HepG2 (cell line): Measurements from ENCODE around the gene LCA5. TPM values are rescaled to one million over a fixed set of nuclear protein-coding genes. Genes with fewer than 3 reads are reported as not detected.

Experiments
- CREM ChIP-seq, 2 experiments: sonication (generic) in 1 of 2; formaldehyde crosslinking in 1 of 2; IDR thresholded peaks; 2 replicates each; pipeline versions ENCODE4 v1.4.0 to v1.6.1; 2016 to 2020; ENCODE audit warnings: antibody characterized with exemption in 1 of 2, mild to moderate bottlenecking in 1 of 2, missing genetic modification reagents in 1 of 2
- HDAC2 ChIP-seq: sonication (generic); formaldehyde crosslinking; IDR thresholded peaks from 2 replicates; pipeline ENCODE4 v1.4.0; 2020; ENCODE audit warnings: missing genetic modification reagents
- HOXA3 ChIP-seq: sonication (generic); formaldehyde crosslinking; IDR thresholded peaks from 2 replicates; pipeline ENCODE4 v1.5.0; 2020; ENCODE audit warnings: missing genetic modification reagents
- JDP2 ChIP-seq: sonication (generic); formaldehyde crosslinking; IDR thresholded peaks from 2 replicates; pipeline ENCODE4 v1.8.1; 2022; ENCODE audit warnings: missing genetic modification reagents, borderline replicate concordance
- KMT2B ChIP-seq: IDR thresholded peaks from 2 replicates; pipeline ENCODE4 v1.6.1; 2016; ENCODE audit warnings: missing genetic modification reagents, missing compliant biosample characterization
- MED13 ChIP-seq: sonication (generic); formaldehyde crosslinking; IDR thresholded peaks from 2 replicates; pipeline ENCODE4 v1.5.0; 2020; ENCODE audit warnings: missing genetic modification reagents
- NCOA2 ChIP-seq: sonication (generic); formaldehyde crosslinking; IDR thresholded peaks from 2 replicates; pipeline ENCODE4 v1.8.0; 2022; ENCODE audit warnings: inconsistent platforms
- NFKB2 ChIP-seq: sonication (generic); formaldehyde crosslinking; IDR thresholded peaks from 2 replicates; pipeline ENCODE4 v1.4.0; 2020; ENCODE audit warnings: missing genetic modification reagents, borderline replicate concordance
- PCBP2 ChIP-seq: fragments of 200-400 bp; formaldehyde crosslinking; optimal IDR thresholded peaks from 2 replicates; pipeline ENCODE3; 2018; ENCODE audit warnings: low read length, low read depth; ENCODE audit not compliant: poor library complexity, severe bottlenecking
- RXRB ChIP-seq: IDR thresholded peaks from 2 replicates; pipeline ENCODE4 v1.6.1; 2016; ENCODE audit warnings: borderline replicate concordance, missing genetic modification reagents, missing compliant biosample characterization
- ZFP36L1 ChIP-seq: sonication (generic); formaldehyde crosslinking; IDR thresholded peaks from 2 replicates; pipeline ENCODE4 v1.8.0; 2022; ENCODE audit warnings: mild to moderate bottlenecking, missing genetic modification reagents, moderate library complexity
- ZNF101 ChIP-seq: sonication (generic); formaldehyde crosslinking; IDR thresholded peaks from 2 replicates; pipeline ENCODE4 v1.4.0; 2020; ENCODE audit warnings: mild to moderate bottlenecking, low read depth, missing genetic modification reagents, borderline replicate concordance
- ZNF121 ChIP-seq: sonication (generic); formaldehyde crosslinking; IDR thresholded peaks from 2 replicates; pipeline ENCODE4 v1.5.0; 2020; ENCODE audit warnings: mild to moderate bottlenecking, missing genetic modification reagents
- ZNF256 ChIP-seq: sonication (generic); formaldehyde crosslinking; conservative IDR thresholded peaks from 2 replicates; pipeline ENCODE4 v1.4.0; 2020; ENCODE audit warnings: missing genetic modification reagents
- ZNF550 ChIP-seq: sonication (generic); formaldehyde crosslinking; IDR thresholded peaks from 2 replicates; pipeline ENCODE4 v1.4.0; 2020; ENCODE audit warnings: mild to moderate bottlenecking, missing genetic modification reagents, borderline replicate concordance
- polyA plus RNA-seq, 8 experiments: library from polyadenylated mRNA; depleted of rRNA in 3 of 8; stranded (reverse) in 7 of 8; unstranded in 1 of 8; fragments of >200 nt; fragmentation: Illumina TruSeq in 4 of 8; extraction: Trizol in 4 of 8; gene quantifications; 2 replicates each; pipeline versions ENCODE4 v1.2.1 to v1.2.3, GENCODE V29; 2011 to 2016; ENCODE audit warnings: low read depth in 4 of 8, missing spikeins in 1 of 8, mixed read lengths in 1 of 8; ENCODE audit not compliant: insufficient read depth in 1 of 8
- total RNA-seq, 5 experiments: library from RNA; depleted of rRNA; stranded (reverse); fragments of >200 nt; fragmentation: Illumina TruSeq; extraction: Trizol; gene quantifications; 2 replicates each; pipeline ENCODE4 v1.2.3, GENCODE V29; 2016; ENCODE audit warnings: low read depth in 1 of 5
- TF ChIP-seq, protein P1 (sequence below): sonication (generic); formaldehyde crosslinking; IDR thresholded peaks from 2 replicates; pipeline ENCODE4 v1.4.0; 2020; ENCODE audit warnings: missing genetic modification reagents, borderline replicate concordance
- TF ChIP-seq, protein P2 (sequence below): sonication (generic); formaldehyde crosslinking; IDR thresholded peaks from 2 replicates; pipeline ENCODE4 v1.8.0; 2023; ENCODE audit warnings: mild to moderate bottlenecking, missing genetic modification reagents
- TF ChIP-seq, protein P3 (sequence below): sonication (generic); formaldehyde crosslinking; IDR thresholded peaks from 2 replicates; pipeline ENCODE4 v1.8.0; 2022; ENCODE audit warnings: mild to moderate bottlenecking, missing genetic modification reagents
- TF ChIP-seq, protein P4 (sequence below): sonication (generic); formaldehyde crosslinking; IDR thresholded peaks from 2 replicates; pipeline ENCODE4 v1.5.1; 2020; ENCODE audit warnings: missing genetic modification reagents, mild to moderate bottlenecking, borderline replicate concordance
- TF ChIP-seq, protein P5 (sequence below): sonication (generic); formaldehyde crosslinking; IDR thresholded peaks from 2 replicates; pipeline ENCODE4 v1.4.0; 2020; ENCODE audit warnings: missing genetic modification reagents, borderline replicate concordance

LCA5 gene
- total and polyA plus RNA-seq, 2 of the 13 experiments (the other 11 are each of a cell fraction or from before 2014, with no cell fraction given) = 0.84 to 4.6 TPM

DNA sequence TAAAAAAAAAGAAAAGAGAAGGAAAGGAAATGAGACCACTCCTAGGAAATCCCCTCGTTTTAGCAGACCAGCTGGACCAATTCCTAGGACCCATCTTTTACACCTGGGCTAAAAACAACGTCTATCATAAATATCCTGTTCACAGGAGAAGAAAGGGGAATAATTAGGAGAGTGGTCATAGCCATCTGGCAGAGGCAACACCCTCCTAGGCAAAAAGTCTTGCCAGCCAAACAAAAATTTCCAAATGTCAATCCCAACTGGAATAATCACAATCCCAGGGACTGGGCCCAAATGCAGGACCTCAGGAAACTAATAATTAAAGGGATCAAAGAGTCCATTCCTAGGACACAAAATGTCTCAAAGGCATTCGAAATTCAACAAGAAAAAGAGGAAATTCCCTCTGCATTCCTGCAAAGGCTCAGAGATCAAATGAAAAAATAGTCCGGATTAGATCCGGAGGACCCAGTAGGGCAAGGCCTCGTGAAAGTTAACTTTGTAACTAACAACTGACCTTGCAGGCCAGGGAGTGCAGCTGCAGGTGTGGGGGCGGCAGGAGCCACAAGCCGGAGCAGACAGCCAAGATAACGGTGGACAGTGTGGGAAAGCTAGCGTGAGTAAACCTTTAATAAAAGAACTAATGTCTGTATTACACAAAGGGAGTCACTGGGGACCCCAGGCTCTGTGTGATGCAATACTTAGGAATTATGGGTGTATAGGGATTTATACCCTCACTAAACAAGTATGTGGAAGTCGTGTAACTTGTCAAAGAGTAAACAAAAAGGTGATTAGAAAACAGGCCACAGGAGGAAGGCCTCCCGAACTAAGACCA is 11.7 kb downstream of the LCA5 start (continued):
- TF ChIP-seq, protein P1, sequence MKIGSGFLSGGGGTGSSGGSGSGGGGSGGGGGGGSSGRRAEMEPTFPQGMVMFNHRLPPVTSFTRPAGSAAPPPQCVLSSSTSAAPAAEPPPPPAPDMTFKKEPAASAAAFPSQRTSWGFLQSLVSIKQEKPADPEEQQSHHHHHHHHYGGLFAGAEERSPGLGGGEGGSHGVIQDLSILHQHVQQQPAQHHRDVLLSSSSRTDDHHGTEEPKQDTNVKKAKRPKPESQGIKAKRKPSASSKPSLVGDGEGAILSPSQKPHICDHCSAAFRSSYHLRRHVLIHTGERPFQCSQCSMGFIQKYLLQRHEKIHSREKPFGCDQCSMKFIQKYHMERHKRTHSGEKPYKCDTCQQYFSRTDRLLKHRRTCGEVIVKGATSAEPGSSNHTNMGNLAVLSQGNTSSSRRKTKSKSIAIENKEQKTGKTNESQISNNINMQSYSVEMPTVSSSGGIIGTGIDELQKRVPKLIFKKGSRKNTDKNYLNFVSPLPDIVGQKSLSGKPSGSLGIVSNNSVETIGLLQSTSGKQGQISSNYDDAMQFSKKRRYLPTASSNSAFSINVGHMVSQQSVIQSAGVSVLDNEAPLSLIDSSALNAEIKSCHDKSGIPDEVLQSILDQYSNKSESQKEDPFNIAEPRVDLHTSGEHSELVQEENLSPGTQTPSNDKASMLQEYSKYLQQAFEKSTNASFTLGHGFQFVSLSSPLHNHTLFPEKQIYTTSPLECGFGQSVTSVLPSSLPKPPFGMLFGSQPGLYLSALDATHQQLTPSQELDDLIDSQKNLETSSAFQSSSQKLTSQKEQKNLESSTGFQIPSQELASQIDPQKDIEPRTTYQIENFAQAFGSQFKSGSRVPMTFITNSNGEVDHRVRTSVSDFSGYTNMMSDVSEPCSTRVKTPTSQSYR (CRISPR knock-in tag) = peak; percentile 63; the same call in 1 of the 2 replicates
- no peak for TF ChIP-seq ZNF101 (CRISPR knock-in tag)
- peak; percentile 77 for TF ChIP-seq NCOA2 (CRISPR knock-in tag)
- peak; percentile 8; the same call in 1 of the 2 replicates for TF ChIP-seq HOXA3 (CRISPR knock-in tag)
- no peak; the same call in 1 of the 2 replicates for TF ChIP-seq ZFP36L1 (CRISPR knock-in tag)
- TF ChIP-seq MED13 (CRISPR knock-in tag) = no peak
- TF ChIP-seq KMT2B (CRISPR knock-in tag) = peak; percentile 74
- TF ChIP-seq, protein P2, sequence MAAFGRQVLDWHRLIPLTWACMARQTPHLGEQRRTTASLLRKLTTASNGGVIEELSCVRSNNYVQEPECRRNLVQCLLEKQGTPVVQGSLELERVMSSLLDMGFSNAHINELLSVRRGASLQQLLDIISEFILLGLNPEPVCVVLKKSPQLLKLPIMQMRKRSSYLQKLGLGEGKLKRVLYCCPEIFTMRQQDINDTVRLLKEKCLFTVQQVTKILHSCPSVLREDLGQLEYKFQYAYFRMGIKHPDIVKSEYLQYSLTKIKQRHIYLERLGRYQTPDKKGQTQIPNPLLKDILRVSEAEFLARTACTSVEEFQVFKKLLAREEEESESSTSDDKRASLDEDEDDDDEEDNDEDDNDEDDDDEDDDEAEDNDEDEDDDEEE (CRISPR knock-in tag) = no peak
- no peak for TF ChIP-seq NFKB2 (CRISPR knock-in tag)
- 0 out of 2 replicates have a peak, but pooled peaks have one; percentile 11 for TF ChIP-seq ZNF121 (CRISPR knock-in tag)
- peak; percentile 74 for TF ChIP-seq HDAC2 (CRISPR knock-in tag)
- no peak for TF ChIP-seq ZNF256 (CRISPR knock-in tag)
- TF ChIP-seq ZNF550 = no peak
- no peak for TF ChIP-seq PCBP2
- TF ChIP-seq, protein P3, sequence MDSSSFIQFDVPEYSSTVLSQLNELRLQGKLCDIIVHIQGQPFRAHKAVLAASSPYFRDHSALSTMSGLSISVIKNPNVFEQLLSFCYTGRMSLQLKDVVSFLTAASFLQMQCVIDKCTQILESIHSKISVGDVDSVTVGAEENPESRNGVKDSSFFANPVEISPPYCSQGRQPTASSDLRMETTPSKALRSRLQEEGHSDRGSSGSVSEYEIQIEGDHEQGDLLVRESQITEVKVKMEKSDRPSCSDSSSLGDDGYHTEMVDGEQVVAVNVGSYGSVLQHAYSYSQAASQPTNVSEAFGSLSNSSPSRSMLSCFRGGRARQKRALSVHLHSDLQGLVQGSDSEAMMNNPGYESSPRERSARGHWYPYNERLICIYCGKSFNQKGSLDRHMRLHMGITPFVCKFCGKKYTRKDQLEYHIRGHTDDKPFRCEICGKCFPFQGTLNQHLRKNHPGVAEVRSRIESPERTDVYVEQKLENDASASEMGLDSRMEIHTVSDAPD (CRISPR knock-in tag) = 0 out of 2 replicates have a peak, but pooled peaks have one; percentile 36
- TF ChIP-seq CREM (IDR thresholded peaks at IDR 0.05) = peak; percentile 70
- no peak for TF ChIP-seq CREM (CRISPR knock-in tag; IDR thresholded peaks at IDR 0.05)
- peak; percentile 25 for TF ChIP-seq RXRB (CRISPR knock-in tag)
- no peak for TF ChIP-seq JDP2 (CRISPR knock-in tag)
- TF ChIP-seq, protein P4, sequence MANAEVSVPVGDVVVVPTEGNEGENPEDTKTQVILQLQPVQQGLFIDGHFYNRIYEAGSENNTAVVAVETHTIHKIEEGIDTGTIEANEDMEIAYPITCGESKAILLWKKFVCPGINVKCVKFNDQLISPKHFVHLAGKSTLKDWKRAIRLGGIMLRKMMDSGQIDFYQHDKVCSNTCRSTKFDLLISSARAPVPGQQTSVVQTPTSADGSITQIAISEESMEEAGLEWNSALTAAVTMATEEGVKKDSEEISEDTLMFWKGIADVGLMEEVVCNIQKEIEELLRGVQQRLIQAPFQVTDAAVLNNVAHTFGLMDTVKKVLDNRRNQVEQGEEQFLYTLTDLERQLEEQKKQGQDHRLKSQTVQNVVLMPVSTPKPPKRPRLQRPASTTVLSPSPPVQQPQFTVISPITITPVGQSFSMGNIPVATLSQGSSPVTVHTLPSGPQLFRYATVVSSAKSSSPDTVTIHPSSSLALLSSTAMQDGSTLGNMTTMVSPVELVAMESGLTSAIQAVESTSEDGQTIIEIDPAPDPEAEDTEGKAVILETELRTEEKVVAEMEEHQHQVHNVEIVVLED = no peak
- TF ChIP-seq, protein P5, sequence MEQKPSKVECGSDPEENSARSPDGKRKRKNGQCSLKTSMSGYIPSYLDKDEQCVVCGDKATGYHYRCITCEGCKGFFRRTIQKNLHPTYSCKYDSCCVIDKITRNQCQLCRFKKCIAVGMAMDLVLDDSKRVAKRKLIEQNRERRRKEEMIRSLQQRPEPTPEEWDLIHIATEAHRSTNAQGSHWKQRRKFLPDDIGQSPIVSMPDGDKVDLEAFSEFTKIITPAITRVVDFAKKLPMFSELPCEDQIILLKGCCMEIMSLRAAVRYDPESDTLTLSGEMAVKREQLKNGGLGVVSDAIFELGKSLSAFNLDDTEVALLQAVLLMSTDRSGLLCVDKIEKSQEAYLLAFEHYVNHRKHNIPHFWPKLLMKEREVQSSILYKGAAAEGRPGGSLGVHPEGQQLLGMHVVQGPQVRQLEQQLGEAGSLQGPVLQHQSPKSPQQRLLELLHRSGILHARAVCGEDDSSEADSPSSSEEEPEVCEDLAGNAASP = no peak
